Superior temporal gyrus (tissue), 1 donor: Measurements from ENCODE around the gene RXFP2.

Experiments used
- DNase-seq: peaks from one replicate; pipeline ENCODE4 v3.0.0-alpha.2; 2016; ENCODE audit errors: extremely low spot score

The RXFP2 gene

GRCh38 chr13:31827707-31828106, 88.4 kb downstream of the RXFP2 start:
- no peak for DNase-seq

GRCh38 chr13:31835932-31836331, 96.6 kb downstream of the RXFP2 start:
- DNase-seq, result no peak

GRCh38 chr13:31843044-31843443, 103.7 kb downstream of the RXFP2 start:
- no peak for DNase-seq

GRCh38 chr13:31846182-31846938, 107.0 kb downstream of the RXFP2 start:
- peak; percentile 81 for DNase-seq

GRCh38 chr13:31846961-31847752, 107.8 kb downstream of the RXFP2 start:
- no peak for DNase-seq

- no peak for DNase-seq
Measured at GRCh38 chr13:31848621-31849020, 109.3 kb downstream of the RXFP2 start.

GRCh38 chr13:31849206-31849605, 109.9 kb downstream of the RXFP2 start:
- no peak for DNase-seq

GRCh38 chr13:31850041-31850555, 110.8 kb downstream of the RXFP2 start:
- no peak for DNase-seq

GRCh38 chr13:31851216-31851615, 111.9 kb downstream of the RXFP2 start:
- DNase-seq, result no peak
